K562 (cell line): Measurements from ENCODE around the gene XPA. TPM values are rescaled to one million over a fixed set of nuclear protein-coding genes. Genes with fewer than 3 reads are reported as not detected.

Experiments used
- BCOR ChIP-seq: fragments of 450-650 bp; IDR thresholded peaks from 2 replicates; pipeline ENCODE4 v1.6.1; 2016
- CREM ChIP-seq: IDR thresholded peaks from 2 replicates; pipeline ENCODE4 v1.6.1; 2014; ENCODE audit warnings: antibody characterized with exemption, low read depth
- HDAC2 ChIP-seq: fragments of 450-650 bp; IDR thresholded peaks from 2 replicates; pipeline ENCODE4 v1.6.1; 2016; ENCODE audit warnings: mild to moderate bottlenecking
- KLF6 ChIP-seq: fragments of 250-450 bp; sonication (Bioruptor Pico); IDR thresholded peaks from 2 replicates; pipeline ENCODE4 v1.4.0; 2020; ENCODE audit warnings: mild to moderate bottlenecking, moderate library complexity, borderline replicate concordance
- MBD2 ChIP-seq: sonication (generic); IDR thresholded peaks from 2 replicates; pipeline ENCODE4 v1.6.1; 2016; ENCODE audit warnings: low read depth, borderline replicate concordance
- MCM2 ChIP-seq: fragments of 450-650 bp; IDR thresholded peaks from 2 replicates; pipeline ENCODE4 v1.6.1; 2017; ENCODE audit warnings: low read depth, mild to moderate bottlenecking
- MXI1 ChIP-seq: IDR thresholded peaks from 2 replicates; pipeline ENCODE4 v1.6.1; 2011; ENCODE audit warnings: low read depth, mild to moderate bottlenecking, improper control_type of control experiment, low read length
- OTX1 ChIP-seq: fragments of 450-650 bp; formaldehyde crosslinking; IDR thresholded peaks from 2 replicates; pipeline ENCODE4 v1.4.0; 2022; ENCODE audit warnings: mild to moderate bottlenecking
- RAD21 ChIP-seq, 2 experiments: fragments of 250-450 bp in 1 of 2; fragments of 450-650 bp in 1 of 2; sonication (Bioruptor Pico) in 1 of 2; formaldehyde crosslinking in 1 of 2; IDR thresholded peaks in 1 of 2; conservative IDR thresholded peaks in 1 of 2; 2 replicates each; pipeline versions ENCODE4 v1.4.0 to v1.8.0; 2020 to 2022; ENCODE audit warnings: mild to moderate bottlenecking in 2 of 2, moderate library complexity in 1 of 2
- SAFB ChIP-seq: fragments of 200-400 bp; formaldehyde crosslinking; IDR thresholded peaks from 2 replicates; pipeline ENCODE4 v1.6.1; 2017; ENCODE audit warnings: low read depth, low read length, borderline replicate concordance
- SIN3B ChIP-seq: fragments of 450-650 bp; IDR thresholded peaks from 2 replicates; pipeline ENCODE4 v1.6.1; 2017; ENCODE audit warnings: low read depth, mild to moderate bottlenecking, moderate library complexity
- THAP12 ChIP-seq: fragments of 250-450 bp; sonication (Bioruptor Pico); IDR thresholded peaks from 2 replicates; pipeline ENCODE4 v1.9.0; 2021; ENCODE audit warnings: mild to moderate bottlenecking, inconsistent platforms
- YBX1 ChIP-seq: fragments of 450-650 bp; IDR thresholded peaks from 2 replicates; pipeline ENCODE4 v1.7.1; 2016; ENCODE audit warnings: mild to moderate bottlenecking
- ZNF140 ChIP-seq: fragments of 250-450 bp; sonication (Bioruptor Pico); IDR thresholded peaks from 2 replicates; pipeline ENCODE4 v1.8.0; 2021; ENCODE audit warnings: moderate library complexity, mild to moderate bottlenecking, inconsistent platforms
- ZNF282 ChIP-seq: sonication (generic); formaldehyde crosslinking; IDR thresholded peaks from 2 replicates; pipeline ENCODE4 v1.8.1; 2023; ENCODE audit warnings: missing genetic modification reagents
- ZNF592 ChIP-seq: fragments of 450-650 bp; IDR thresholded peaks from 2 replicates; pipeline ENCODE4 v1.6.1; 2017; ENCODE audit warnings: antibody characterized with exemption, mild to moderate bottlenecking
- ZNF778 ChIP-seq: fragments of 450-650 bp; formaldehyde crosslinking; IDR thresholded peaks from 2 replicates; pipeline ENCODE4 v1.4.0; 2020; ENCODE audit warnings: mild to moderate bottlenecking, moderate library complexity
- polyA plus RNA-seq, 8 experiments: library from polyadenylated mRNA; depleted of rRNA in 4 of 8; stranded (reverse) in 5 of 8; unstranded in 3 of 8; fragments of >200 nt; fragmentation: Nextera tagmentation in 2 of 8; fragmentation: Illumina TruSeq in 1 of 8; extraction: Ambion mirVana in 2 of 8; extraction: Trizol in 1 of 8; gene quantifications; 2 replicates each; pipeline versions ENCODE4 v1.2.1 to v1.2.3, GENCODE V29; 2011 to 2014; ENCODE audit warnings: inconsistent platforms in 1 of 8, missing spikeins in 1 of 8
- total RNA-seq, 7 experiments: library from RNA; depleted of rRNA in 6 of 7; stranded (reverse); fragments of >200 nt in 6 of 7; fragmentation: Illumina TruSeq in 2 of 7; extraction: Trizol in 2 of 7; gene quantifications; 2 replicates each; pipeline versions ENCODE4 v1.2.1 to v1.2.3, GENCODE V29; 2011 to 2021; ENCODE audit warnings: low replicate concordance in 1 of 7
- TF ChIP-seq, protein P1 (sequence below): sonication (generic); formaldehyde crosslinking; IDR thresholded peaks from 2 replicates; pipeline ENCODE4 v1.8.0; 2023; ENCODE audit warnings: mild to moderate bottlenecking, missing genetic modification reagents
- TF ChIP-seq, protein P2 (sequence below): fragments of 250-450 bp; sonication (Bioruptor Pico); IDR thresholded peaks from 2 replicates; pipeline ENCODE4 v1.8.0; 2022; ENCODE audit warnings: moderate library complexity, mild to moderate bottlenecking, inconsistent platforms

XPA gene
- total and polyA plus RNA-seq, 9 of the 15 experiments (the other 6 are each of a cell fraction or from before 2014, with no cell fraction given) = 5.1 to 18.2 (median 14.1) TPM

DNA sequence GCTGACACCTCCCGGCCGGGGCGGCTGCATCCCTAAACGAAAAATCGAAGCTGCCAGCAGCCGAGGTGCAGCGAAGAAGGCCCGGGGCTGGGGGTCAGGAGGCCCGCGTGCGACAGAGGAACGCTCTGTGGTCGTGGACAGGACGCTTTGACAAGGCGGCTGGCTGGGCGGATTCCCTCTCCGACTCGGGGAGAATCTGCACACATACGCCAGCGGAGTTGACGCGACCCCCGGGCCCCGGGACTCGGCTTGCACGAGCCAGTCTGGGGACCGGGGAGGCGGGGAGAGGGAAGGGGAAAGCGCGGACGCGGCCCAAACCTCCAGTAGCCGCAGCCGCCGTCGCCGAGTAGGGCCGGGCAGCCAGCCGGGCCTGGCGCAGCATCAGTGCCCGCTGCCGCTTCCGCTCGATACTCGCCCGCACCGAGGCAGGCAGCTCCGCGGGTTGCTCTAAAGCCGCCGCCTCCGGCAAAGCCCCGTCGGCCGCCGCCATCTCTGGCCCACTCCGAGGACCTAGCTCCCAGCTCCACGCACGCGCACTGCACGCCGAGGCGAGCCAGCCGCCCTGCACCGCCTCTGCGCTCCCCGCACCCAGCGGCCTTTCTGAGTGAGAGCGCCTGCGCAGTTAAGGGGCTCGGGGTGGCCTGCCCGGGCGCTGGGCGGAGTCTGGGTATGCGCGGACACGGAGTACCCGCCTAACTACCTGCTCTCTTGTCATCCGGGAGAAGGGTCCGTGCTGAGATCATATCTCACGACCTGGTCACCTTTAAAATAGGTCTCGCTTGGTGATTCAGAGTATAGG lies at the start of gene XPA (continued):
- TF ChIP-seq ZNF592 (no peak), YBX1 (no peak), RAD21 (CRISPR knock-in tag; conservative IDR thresholded peaks at IDR 0.05 in 1 of 2, IDR thresholded peaks at IDR 0.05 in 1 of 2) (no peak), MBD2 (peak; percentile 45; the same call in 1 of the 2 replicates), ZNF778 (CRISPR knock-in tag) (no peak), BCOR (0 out of 2 replicates have a peak, but pooled peaks have one; percentile 10), HDAC2 (no peak), SAFB (no peak), THAP12 (CRISPR knock-in tag) (peak; percentile 82; the same call in 1 of the 2 replicates), OTX1 (no peak), MCM2 (no peak), ZNF140 (no peak), MXI1 (no peak), CREM (no peak), SIN3B (0 out of 2 replicates have a peak, but pooled peaks have one; percentile 40), KLF6 (CRISPR knock-in tag) (0 out of 2 replicates have a peak, but pooled peaks have one; percentile 30), ZNF282 (CRISPR knock-in tag) (no peak)
- TF ChIP-seq, protein P1, sequence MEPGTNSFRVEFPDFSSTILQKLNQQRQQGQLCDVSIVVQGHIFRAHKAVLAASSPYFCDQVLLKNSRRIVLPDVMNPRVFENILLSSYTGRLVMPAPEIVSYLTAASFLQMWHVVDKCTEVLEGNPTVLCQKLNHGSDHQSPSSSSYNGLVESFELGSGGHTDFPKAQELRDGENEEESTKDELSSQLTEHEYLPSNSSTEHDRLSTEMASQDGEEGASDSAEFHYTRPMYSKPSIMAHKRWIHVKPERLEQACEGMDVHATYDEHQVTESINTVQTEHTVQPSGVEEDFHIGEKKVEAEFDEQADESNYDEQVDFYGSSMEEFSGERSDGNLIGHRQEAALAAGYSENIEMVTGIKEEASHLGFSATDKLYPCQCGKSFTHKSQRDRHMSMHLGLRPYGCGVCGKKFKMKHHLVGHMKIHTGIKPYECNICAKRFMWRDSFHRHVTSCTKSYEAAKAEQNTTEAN (CRISPR knock-in tag) = 0 out of 2 replicates have a peak, but pooled peaks have one; percentile 19
- TF ChIP-seq, protein P2, sequence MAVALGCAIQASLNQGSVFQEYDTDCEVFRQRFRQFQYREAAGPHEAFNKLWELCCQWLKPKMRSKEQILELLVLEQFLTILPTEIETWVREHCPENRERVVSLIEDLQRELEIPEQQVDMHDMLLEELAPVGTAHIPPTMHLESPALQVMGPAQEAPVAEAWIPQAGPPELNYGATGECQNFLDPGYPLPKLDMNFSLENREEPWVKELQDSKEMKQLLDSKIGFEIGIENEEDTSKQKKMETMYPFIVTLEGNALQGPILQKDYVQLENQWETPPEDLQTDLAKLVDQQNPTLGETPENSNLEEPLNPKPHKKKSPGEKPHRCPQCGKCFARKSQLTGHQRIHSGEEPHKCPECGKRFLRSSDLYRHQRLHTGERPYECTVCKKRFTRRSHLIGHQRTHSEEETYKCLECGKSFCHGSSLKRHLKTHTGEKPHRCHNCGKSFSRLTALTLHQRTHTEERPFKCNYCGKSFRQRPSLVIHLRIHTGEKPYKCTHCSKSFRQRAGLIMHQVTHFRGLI (CRISPR knock-in tag) = no peak
